NOMO-1 treated with DMSO at 0.1 percent for 48 hours (cell line): ENCODE results near the gene MTF1.

Experiments used
- DNase-seq: peaks from one replicate; lab custom pipeline; 2025; ENCODE audit not compliant: unreplicated experiment; lab: John Stamatoyannopoulos, UW

Gene MTF1

DNA sequence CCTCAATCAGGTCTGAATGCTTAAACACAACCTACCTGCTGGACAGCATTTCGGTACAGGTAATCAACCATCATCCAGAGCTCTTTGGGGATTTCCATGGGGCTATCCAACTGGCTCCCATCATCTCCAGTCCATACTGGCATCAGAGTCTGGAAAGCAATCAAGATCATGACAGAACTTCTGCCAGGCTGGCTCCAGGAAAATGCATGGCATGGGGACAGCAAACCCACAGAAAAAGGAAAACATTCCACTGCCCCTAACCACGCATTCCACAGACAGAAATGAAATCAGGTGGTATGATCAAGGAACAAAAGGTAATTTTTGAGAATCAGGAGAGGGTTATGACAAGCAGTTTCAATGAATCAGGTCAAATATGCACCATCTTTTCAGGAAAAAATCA is 9.1 kb upstream of the MTF1 start:
- no peak for DNase-seq

DNA sequence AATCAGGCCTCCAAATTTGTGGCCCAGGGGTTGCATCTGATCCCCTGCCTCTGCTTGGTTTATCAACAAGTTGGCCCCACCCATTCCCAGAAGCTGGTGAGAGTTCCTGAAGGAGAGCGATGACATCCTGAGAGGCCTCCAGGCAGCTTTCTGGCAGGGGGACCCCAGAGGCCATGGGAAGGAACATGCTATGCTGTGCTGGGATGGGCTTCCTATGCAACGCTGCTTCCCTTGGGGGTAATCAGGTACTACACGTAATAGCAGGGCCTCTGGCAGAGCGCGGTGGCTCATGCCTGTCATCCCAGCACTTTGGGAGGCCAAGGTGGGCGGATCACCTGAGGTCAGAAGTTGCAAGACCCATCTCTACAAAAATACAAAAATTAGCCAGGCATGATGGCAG is 8.4 kb upstream of the MTF1 start:
- no peak for DNase-seq

DNA sequence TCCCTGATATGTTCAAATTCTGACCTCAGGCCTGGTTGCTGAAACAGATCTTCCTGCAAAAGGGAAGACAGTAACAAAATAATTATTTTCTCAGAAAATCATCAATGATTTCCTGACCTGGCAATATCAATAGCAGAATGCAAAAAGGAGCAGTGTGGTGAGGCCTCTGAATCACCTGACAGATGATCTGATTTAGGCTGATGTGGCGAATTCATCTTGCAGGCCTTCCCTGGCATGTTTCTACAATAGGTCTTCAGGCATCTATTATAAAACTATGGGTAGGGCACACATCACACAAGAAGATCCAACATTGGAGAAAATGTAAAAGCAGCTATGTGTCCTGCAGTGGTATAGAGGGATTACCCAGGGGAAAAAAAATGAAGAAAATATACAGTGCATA is 7.1 kb upstream of the MTF1 start:
- DNase-seq = no peak

DNA sequence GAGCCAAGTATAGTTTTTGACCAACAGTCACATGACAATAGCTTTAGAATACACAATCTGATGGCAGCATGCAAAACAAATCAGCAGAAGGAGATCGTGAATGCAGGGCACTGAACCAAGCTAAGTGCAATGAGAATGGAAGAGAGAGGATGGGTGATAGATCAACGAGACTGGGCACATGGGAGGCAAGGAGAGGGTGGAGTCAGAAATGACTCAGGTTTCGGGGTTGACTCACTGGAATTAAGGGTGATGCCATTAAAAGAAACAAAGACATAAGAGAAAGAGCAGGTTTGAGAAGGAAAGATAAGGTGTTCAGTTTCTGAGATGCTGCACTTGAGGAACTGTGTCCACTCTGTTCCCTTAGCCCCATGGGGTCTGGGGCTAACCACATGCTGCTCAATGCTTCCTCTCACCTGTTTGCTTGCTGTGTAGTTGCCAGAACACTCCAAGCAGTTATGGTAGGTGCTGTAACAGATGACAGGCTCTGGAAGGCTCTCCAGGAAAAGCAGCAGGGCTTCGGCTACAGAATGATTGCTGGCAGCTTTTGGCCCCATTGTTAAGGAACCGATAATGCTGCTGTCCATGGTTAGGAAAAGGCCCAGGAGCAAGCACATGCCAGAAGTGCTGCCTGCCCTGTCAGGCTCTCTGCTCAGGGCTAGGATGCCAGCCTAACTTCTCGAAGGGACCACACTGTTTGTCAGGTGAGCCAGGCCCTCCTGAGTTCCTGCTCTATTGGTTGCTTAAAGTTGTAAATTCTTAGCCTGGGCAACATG is 6.1 kb upstream of the MTF1 start:
- no peak for DNase-seq

DNA sequence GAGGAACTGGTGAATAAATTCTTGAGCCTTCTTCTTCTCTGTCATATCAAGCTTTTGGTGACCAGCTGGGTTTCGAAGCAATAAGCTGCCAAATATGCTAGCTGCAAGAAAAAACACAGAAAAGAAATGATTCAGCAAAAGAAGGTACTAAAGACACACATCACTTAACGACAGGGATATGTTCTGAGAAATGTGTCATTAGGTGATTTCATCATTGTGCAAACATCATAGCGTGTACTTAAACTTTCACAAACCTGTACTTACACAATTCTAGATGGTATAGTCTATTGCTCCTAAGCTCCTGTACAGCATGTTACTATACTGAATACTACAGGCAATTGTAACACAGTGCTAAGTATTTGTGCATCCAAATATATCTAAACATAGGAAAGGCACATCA is 2.9 kb upstream of the MTF1 start:
- DNase-seq = peak; percentile 26

DNA sequence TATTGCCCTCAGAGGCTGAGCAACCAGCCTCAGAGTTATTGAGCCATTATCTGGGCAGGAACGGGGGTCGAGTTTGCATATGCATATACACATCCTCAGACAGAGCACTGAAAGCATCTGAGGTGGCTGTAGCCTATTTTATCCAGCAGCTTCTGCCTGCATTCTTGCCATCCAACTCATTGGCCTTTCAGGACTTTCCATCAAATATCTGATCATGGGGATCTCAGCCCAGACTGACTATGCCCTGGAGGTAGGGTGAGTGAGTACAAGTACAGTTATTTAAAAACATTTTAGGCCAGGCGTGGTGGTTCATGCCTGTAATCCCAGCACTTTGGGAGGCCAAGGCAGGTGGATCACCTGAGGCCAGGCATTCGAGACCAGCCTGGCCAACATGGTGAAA is 1.8 kb upstream of the MTF1 start:
- no peak for DNase-seq

DNA sequence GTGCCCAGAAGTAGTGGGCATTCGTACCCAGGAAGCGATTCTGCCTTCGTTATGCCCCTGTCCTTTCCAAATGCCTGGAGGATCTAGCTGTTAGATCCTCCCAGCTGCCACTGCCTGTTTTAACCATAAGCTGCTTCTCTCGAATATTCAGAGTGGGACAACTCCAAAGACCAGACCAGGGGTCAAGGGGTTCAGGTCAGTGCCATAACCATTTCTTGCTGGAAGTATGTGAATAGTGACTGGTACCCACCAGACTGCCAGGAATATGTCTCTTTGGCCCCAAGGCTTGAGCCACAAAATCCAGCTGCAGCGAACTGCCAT is 914 bp upstream of the MTF1 start:
- DNase-seq = no peak

DNA sequence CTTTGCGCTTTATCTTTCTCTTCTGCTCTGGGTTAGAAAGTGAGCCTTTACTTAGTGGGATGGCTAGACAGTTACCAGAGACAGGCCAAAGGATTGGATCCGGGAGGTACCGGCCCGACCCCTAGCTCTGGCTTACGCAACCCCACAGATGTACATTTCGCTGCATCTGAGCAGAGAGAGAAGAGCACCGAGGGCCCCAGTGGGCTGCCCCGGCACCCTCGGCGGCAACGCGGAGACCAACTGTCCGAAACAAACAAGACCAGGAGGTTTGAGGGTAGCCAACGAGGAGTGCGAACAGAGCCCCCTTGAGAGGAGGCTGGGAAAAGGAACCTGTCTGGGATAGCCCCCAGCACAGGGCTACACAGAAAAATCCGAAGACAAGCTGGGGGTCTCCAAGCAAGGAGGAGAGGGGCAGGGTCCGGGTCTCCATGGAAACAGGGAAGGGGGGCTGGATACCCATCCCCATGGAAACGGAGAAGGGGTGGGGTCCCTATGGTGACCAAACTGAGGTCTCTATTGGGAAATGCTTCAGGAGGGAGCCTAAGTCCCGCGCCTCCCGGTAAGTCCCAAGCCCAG is 373 bp downstream of the MTF1 start:
- DNase-seq = peak; percentile 10

DNA sequence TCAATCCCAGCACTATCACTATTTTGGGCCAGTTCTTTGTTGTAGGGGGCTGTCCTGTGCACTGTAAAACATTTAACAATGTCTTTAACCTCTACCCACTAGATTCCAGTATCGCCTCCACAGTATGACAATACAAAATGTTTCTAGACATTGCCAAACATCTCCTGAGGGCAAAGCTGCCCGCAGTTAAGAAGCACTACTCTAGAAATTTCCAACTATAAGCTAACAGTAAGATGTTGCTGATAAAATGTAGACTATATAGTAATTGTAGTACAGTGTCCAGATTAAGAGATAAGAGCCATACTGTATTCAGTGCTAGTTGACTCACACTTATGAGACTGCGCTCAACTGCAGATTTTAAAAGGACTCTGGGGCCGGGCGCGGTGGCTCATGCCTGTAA is 5.0 kb downstream of the MTF1 start:
- DNase-seq = no peak

DNA sequence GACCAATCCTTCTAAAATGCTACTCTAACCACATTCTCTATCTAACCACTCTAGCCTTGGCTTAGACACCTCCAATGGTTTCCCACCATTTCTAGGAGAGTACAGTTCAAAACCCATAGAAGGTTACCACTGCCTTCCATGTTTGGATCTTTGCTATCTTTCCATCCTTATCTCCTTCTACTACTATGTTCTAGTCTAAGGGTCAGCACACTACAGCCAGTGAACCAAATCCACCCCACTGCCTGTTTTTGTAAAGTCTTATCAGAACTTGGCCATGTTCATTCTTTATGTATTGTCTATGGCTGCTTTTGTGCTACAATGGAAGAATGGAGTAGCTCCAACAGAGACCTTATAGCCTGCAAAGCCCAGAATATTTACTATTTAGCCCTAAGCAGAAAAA is 6.2 kb downstream of the MTF1 start:
- no peak for DNase-seq

DNA sequence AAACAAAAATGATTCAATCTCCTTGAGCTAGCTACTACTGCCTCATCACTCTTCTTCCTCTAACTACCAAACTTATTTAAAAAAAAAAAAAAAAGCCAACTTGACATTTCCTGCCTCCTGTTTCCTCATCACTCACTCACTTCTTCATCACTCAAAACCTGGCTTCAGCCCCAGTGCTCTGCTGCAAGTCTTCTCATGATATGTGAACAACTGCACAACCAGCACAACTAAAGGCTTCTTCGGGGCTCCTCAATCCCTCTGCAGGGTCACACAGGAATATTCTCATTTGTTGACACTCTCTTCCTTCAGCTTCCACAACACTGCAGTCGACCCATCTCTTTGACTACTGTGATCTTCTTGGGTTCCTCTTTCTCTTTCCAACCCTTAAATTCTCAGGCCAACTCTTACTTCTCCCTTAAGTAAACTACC is 7.6 kb downstream of the MTF1 start:
- peak; percentile 78 for DNase-seq

DNA sequence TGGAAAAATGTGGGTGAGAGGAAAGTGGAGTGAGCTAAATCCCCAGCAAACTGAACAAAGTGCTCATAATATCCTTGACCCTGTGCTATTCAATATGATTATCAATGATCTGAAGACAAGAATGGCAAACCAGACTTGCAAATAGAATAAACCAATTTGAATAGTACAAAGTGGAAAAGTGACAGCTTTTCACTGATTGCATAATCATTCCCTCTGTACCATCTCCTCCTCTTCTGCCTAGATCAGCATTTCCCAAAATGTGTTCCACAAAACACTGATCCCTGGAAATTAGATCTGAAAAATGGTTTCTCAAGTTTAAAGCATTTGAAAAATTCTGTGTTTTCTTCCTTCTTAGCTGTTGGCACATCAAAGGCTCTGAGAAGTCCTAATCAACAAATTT is 8.1 kb downstream of the MTF1 start:
- no peak for DNase-seq

DNA sequence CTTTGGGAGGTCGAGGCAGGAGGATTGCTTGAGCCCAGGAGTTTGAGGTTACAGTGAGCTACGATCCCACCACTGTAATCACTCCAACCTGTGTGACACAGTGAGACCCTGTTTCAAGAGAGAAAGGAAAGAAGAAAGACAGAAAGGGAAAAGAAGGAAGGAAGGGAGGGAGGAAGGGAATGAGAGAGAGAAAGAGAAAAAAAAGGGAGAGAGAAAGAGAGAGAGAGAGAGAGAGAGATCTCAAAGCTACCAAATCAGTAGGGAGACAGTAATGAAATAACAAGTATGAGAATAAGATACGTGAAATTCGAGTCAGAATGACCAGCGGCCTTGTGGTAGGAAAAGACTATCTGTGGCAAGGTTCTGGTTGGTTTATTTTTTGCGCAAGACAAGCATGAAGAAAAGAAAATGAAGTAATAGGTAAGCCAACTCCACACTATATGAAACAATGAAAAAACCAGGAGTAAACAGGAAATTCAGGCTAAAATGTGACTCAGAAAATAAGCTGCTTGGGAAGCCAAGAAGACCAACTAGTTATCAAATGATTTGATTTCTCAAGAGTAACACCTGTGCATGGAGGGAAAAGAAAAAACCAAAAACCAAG is 8.9 kb downstream of the MTF1 start:
- peak; percentile 59 for DNase-seq

DNA sequence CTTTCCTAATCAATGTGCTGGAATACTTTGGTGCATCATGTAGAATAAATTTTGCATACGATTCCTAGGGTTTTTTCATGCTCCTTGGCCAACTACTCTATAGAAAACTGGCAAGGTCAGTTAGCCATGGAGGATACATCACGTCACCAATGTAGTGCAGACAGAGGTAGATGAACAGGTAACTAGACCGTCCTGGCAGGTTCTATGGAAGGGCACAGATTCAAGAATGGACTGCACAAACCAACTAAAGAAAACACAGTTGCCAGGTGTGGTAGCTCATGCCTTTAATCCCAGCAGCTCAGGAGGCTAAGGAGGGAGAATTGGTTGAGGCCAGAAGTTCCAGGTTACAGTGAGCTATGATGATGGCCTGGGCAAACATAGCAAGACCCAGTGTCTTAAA is 9.9 kb downstream of the MTF1 start:
- no peak for DNase-seq

DNA sequence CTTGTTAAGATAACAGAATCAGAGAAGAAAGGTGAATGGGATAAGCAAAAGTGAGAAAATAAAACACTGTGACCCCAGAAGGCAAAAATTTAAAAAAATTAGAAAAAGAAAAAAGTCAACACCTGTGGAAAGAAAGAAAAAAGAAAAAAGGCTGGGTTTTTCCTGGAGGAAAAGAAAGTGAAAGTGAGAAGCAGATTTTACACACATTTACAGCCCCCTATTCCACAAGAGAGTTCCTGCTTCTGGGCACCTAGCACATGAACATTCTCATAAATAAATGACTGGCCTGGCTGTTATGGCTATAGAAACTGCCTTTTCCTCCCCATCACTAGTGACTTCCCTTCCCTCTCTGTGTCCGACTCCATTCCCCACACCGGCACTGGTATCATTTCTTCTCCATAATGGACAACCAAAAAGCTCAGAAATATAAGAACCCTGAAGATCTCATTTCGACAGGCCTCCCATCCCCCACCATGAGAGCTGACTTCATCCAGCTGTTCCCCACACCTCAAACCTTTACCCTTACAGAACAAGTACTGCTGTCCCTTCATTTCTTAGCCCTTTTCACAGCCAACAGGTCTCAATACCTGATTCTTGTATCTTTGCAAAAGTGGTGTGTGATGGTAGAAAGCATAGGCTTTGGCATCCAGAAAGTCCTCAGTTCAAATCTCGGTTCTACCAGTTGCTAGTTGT is 12.6 kb downstream of the MTF1 start:
- DNase-seq = peak; percentile 24

DNA sequence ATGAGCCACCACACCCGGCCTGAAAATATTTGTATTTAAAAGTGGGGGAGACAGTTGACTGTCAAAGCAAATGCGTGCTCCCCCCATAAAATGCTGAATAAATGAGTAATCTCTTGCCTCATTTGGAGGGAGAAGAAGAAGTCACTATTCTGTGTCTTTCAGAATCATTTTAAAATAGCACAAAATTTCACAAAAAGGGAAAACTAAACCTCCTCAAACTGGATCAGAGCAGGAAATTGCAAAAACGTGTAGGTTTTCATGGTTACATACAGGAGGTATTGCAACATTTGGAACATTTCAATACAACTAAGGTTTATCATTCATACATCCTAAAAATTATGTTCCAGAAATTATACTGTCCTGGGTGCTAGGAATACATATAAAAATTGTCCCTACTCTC is 13.6 kb downstream of the MTF1 start:
- peak; percentile 86 for DNase-seq

DNA sequence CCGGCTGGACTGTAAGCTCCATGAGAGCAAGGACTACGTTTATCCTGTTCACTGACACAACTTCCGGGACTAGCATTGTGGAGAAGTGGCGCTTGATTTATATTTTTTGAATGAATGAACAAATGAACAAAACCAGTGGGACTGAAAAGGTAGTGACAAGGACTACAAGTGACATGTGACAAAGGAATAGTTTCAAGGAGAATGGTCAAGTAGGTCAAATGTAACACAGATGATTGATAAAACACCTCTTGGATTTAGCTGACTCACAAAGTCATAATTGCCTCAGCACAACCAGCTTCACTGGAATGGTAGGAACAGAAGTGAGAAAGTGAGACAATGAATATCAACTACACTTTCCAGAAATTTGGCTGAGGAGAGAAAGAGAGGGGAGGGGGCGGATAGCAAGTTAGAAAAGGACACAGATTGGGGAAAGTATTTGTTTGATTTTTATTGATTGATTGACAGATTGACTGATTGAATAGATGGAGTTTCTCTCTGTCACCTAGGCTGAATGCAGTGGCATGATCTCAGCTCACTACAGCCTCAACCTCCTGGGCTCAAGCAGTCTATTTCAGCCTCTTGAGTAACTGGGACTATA is 14.2 kb downstream of the MTF1 start:
- no peak for DNase-seq

DNA sequence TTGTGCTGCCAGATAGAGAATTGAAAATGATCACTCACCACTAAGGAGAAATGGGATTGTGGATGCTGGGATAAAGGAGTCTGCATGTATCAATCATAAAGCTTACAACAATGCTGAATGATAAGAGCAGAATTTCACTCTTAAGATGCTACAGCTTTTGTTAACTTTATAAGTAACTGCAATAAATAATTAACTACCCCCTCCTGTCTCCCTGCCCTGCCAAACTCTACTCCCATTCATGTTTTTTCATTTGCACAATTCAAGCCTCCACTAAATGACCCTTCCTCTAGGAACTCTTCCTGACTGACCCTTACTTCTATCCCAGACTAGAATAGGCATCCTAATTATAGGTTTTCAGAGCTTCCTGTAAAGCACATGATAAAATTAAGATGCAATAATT is 14.9 kb downstream of the MTF1 start:
- no peak for DNase-seq

DNA sequence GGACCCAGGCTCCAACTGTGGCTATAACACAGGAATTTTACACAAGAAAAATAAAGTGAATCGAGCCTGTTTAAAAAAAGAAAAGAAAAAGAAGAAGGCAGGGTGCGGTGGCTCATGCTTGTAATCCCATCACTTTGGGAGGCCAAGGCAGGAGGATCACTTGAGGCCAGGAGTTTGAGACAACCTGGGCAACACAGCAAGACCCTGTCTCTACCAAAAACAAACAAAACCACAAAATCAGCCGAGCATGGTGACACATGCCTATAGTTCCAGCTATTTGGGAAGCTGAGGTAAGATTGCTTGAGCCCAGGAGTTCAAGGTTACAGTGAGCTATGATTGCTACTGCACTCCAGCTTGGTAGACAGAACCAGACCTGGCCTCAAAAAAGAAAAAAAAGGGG is 17.7 kb downstream of the MTF1 start:
- DNase-seq = no peak

DNA sequence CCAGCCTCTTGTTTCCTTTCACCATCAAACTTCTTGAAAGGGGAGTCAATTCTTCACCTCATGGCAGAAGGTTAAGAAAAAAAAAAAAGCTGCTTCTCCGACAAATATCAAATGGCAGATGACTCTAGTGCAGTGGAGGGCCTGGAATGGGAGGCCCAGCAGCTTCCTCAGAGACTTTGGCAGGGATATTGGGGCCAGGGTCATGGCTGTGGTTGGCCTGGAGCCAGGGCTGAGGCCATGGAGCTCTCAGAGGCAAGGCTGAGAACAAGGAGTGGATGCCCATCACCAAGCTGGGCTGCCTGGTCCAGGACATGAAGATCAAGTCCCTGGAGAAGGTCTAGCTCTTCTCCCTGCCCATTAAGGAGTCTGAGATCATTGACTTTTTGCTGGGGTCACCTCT is 18.7 kb downstream of the MTF1 start:
- DNase-seq = no peak

DNA sequence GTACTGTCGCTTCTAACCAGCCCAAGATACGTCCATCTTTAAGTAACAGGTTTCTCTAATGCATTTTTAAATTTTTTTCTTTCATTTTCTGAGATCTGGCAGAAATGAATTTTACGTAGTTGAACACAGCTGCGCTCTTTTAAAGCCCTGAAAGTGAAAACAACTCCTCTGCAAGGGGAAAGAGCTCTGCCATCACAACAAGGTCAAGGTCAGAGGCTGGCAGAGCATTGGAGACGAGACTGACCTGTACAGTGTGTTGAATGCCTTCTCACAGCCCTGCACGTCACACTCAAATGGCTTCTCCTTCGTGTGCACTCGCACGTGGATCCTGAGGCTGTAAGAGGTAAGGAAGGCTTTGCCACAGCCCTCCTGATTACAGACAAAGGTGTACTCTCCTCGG is 19.7 kb downstream of the MTF1 start:
- DNase-seq = no peak

DNA sequence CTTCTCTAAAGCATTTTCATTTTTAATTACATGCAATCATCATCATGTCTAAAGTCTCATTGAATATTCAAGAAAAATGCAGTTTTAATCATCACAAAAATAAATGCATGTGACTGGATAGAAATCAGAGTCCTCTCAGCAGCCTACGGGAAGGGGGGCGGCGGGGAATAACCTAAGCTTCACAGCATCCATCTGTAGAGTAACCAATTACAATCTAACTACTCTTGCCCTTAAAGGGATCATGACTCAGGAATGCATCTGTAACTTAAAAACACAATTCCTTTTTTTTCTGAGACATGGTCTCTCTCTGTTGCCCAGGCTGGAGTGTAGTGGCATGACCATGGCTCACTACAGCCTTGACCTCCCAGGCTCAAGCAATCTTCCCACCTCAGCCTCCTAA is 22.6 kb downstream of the MTF1 start:
- DNase-seq = no peak
